Activated naive CD4-positive, alpha-beta T cell treated with anti-CD3 and anti-CD28 coated beads for 36 hours (primary cell): ENCODE data around the gene MARS1. TPM values are rescaled to one million over a fixed set of nuclear protein-coding genes. Genes with fewer than 3 reads are reported as not detected.
A peak's percentile ranks its signal among the peaks of the same experiment; 100 is the strongest.

Source experiments
- CTCF ChIA-PET: fragments of 350-600 bp; sonication (Branson Sonifier 250); formaldehyde crosslinking; loops from one replicate; lab custom pipeline; 2021; ENCODE audit warnings: antibody characterized with exemption; lab: Charles Lee
- DNase-seq: peaks from one replicate; pipeline ENCODE4 v3.0.0-alpha.2; 2020
- H3K27ac Mint-ChIP-seq: one replicate; pipeline ENCODE4 v1.8.0; 2021; ENCODE audit warnings: mild to moderate bottlenecking, mixed read lengths
- H3K27me3 Mint-ChIP-seq: one replicate; pipeline ENCODE4 v1.8.0; 2021; ENCODE audit warnings: low read depth, mixed read lengths
- H3K36me3 Mint-ChIP-seq: one replicate; pipeline ENCODE4 v1.8.0; 2021; ENCODE audit warnings: low read depth, mixed read lengths
- H3K4me1 Mint-ChIP-seq: one replicate; pipeline ENCODE4 v1.8.0; 2021; ENCODE audit warnings: low read depth, mixed read lengths
- H3K4me3 Mint-ChIP-seq: one replicate; pipeline ENCODE4 v1.8.0; 2021; ENCODE audit warnings: mild to moderate bottlenecking, moderate library complexity, mixed read lengths
- H3K9me3 Mint-ChIP-seq: one replicate; pipeline ENCODE4 v1.8.0; 2021; ENCODE audit warnings: mixed read lengths
- intact Hi-C: fragments of 100-400 bp; cut with micrococcal nuclease; formaldehyde crosslinking; loops from one replicate; pipeline ENCODE4 v1.15.1; 2023
- total RNA-seq, 2 experiments: library from RNA; stranded (reverse); gene quantifications; one replicate each; pipeline ENCODE4 v1.2.3, GENCODE V29; 2021

Gene MARS1
- total RNA-seq, 2 experiments from 2014 or later, result 481 to 489 TPM

- Mint-ChIP-seq H3K27me3 (no peaks in the 10 kb centered on the region), H3K4me1 (peaks cover 46% of the 10 kb centered on the region)
- intact Hi-C loops, result no loop called here
Measured at GRCh38 chr12:57474430-57474829, 13.4 kb upstream of the MARS1 start.

GRCh38 chr12:57474862-57475261 is 13.0 kb upstream of the MARS1 start:
- no peaks in the 10 kb centered on the region for H3K9me3 Mint-ChIP-seq
- H3K4me1 Mint-ChIP-seq, result peaks cover 50% of the 10 kb centered on the region
- CTCF ChIA-PET, result interaction anchor here (0.6 to 10.2 kb wide), 6 partner anchors 13 to 68 kb away, joined by 3 to 207 read pairs (median 4); partner anchors contain the start of gene GLI1
- no peak for DNase-seq
- H3K27me3 Mint-ChIP-seq, result no peaks in the 10 kb centered on the region
- intact Hi-C loops, result loop anchor here (5.0 kb wide), 2 partner anchors 388 to 838 kb away; partner anchors contain the start of gene NAB2
- H3K4me3 Mint-ChIP-seq, result peak overlapping the region; percentile 43
- peak overlapping the region; percentile 54 for H3K27ac Mint-ChIP-seq
- peaks cover 39% of the 10 kb centered on the region for H3K36me3 Mint-ChIP-seq

More at GRCh38 chr12:57474430-57474829, 13.4 kb upstream of the MARS1 start:
- Mint-ChIP-seq H3K36me3 (peaks cover 35% of the 10 kb centered on the region), H3K27ac (no peak overlapping the region), H3K9me3 (no peaks in the 10 kb centered on the region), H3K4me3 (peak overlapping the region; percentile 43)
- no peak for DNase-seq
- CTCF ChIA-PET, result interaction anchor here (0.9 to 10.2 kb wide), 3 partner anchors 12 to 58 kb away, joined by 3 to 207 read pairs (median 5); partner anchors contain the start of gene GLI1

- Mint-ChIP-seq H3K9me3 (no peaks in the 10 kb centered on the region), H3K27me3 (no peaks in the 10 kb centered on the region), H3K4me3 (peak overlapping the region; percentile 84), H3K27ac (peak overlapping the region; percentile 99), H3K36me3 (peaks cover 40% of the 10 kb centered on the region), H3K4me1 (peaks cover 57% of the 10 kb centered on the region)
- CTCF ChIA-PET, result interaction anchor here (0.6 to 10.2 kb wide), 12 partner anchors 13 to 300 kb away, joined by 3 to 207 read pairs (median 4); partner anchors contain the start of gene GLI1
- no peak for DNase-seq
- intact Hi-C loops, result loop anchor here (1.0 to 5.0 kb wide), 3 partner anchors 13 to 838 kb away; partner anchors contain the start of gene NAB2
Measured at GRCh38 chr12:57475271-57476161, 12.4 kb upstream of the MARS1 start.

GRCh38 chr12:57476162-57476992 is 11.5 kb upstream of the MARS1 start:
- CTCF ChIA-PET, result interaction anchor here (1.2 to 10.2 kb wide), 13 partner anchors 10 to 301 kb away, joined by 3 to 207 read pairs (median 4); partner anchors contain the start of gene GLI1
- H3K4me1 Mint-ChIP-seq, result peaks cover 65% of the 10 kb centered on the region

GRCh38 chr12:57476993-57477709 is 10.7 kb upstream of the MARS1 start:
- Mint-ChIP-seq H3K27me3 (no peaks in the 10 kb centered on the region), H3K4me1 (peaks cover 67% of the 10 kb centered on the region), H3K27ac (peak overlapping the region; percentile 99), H3K9me3 (no peaks in the 10 kb centered on the region), H3K36me3 (peaks cover 49% of the 10 kb centered on the region), H3K4me3 (peak overlapping the region; percentile 84)
- no peak for DNase-seq
- CTCF ChIA-PET, result interaction anchor here (1.2 to 10.2 kb wide), 11 partner anchors 9 to 302 kb away, joined by 3 to 207 read pairs (median 5); partner anchors contain the start of gene GLI1
- intact Hi-C loops, result loop anchor here (1.0 to 5.0 kb wide), 3 partner anchors 15 to 840 kb away; partner anchors contain the start of gene NAB2

More at GRCh38 chr12:57476162-57476992, 11.5 kb upstream of the MARS1 start:
- Mint-ChIP-seq H3K9me3 (no peaks in the 10 kb centered on the region), H3K27me3 (no peaks in the 10 kb centered on the region), H3K4me3 (peak overlapping the region; percentile 84), H3K36me3 (peaks cover 44% of the 10 kb centered on the region), H3K27ac (peak overlapping the region; percentile 99)
- peak; percentile 94 for DNase-seq
- intact Hi-C loops, result loop anchor here (1.0 to 5.0 kb wide), 3 partner anchors 14 to 839 kb away; partner anchors contain the start of gene NAB2

GRCh38 chr12:57477710-57478681 is 9.9 kb upstream of the MARS1 start:
- peaks cover 64% of the 10 kb centered on the region for H3K4me1 Mint-ChIP-seq
- H3K36me3 Mint-ChIP-seq, result peaks cover 49% of the 10 kb centered on the region
- peak; percentile 81 for DNase-seq
- peak overlapping the region; percentile 84 for H3K4me3 Mint-ChIP-seq
- H3K9me3 Mint-ChIP-seq, result no peaks in the 10 kb centered on the region
- intact Hi-C loops, result loop anchor here (1.0 to 5.0 kb wide), 14 partner anchors 9 to 841 kb away; partner anchors contain the start of genes DDIT3, GLI1, NAB2 and OS9
- CTCF ChIA-PET, result interaction anchor here (1.3 to 10.2 kb wide), 8 partner anchors 8 to 303 kb away, joined by 3 to 207 read pairs (median 6); partner anchors contain the start of gene GLI1
- H3K27ac Mint-ChIP-seq, result peak overlapping the region; percentile 99
- no peaks in the 10 kb centered on the region for H3K27me3 Mint-ChIP-seq

- Mint-ChIP-seq H3K4me1 (peaks cover 64% of the 10 kb centered on the region), H3K27me3 (no peaks in the 10 kb centered on the region), H3K36me3 (peaks cover 53% of the 10 kb centered on the region), H3K27ac (peak overlapping the region; percentile 99), H3K9me3 (no peaks in the 10 kb centered on the region), H3K4me3 (peak overlapping the region; percentile 84)
- intact Hi-C loops, result loop anchor here (1.0 to 5.0 kb wide), 6 partner anchors 68 to 842 kb away; partner anchors contain the start of genes DCTN2, NAB2 and TSPAN31
- CTCF ChIA-PET, result interaction anchor here (1.3 to 10.2 kb wide), 2 partner anchors 17 to 162 kb away, joined by 4 to 207 read pairs; partner anchors contain the start of gene GLI1
- DNase-seq, result no peak
Measured at GRCh38 chr12:57479043-57479375, 8.9 kb upstream of the MARS1 start.

GRCh38 chr12:57479376-57480115 is 8.3 kb upstream of the MARS1 start, which contains the start of gene ARHGAP9:
TSS of gene ARHGAP9 (minus strand) at chr12:57479866. CDS start at chr12:57479406, 460 bp downstream.
- peak within 1 kb of the TSS; percentile 99 for H3K27ac Mint-ChIP-seq
- peaks cover 48% of the 10 kb centered on the region for H3K36me3 Mint-ChIP-seq
- intact Hi-C loops, result loop anchor here (1.0 to 5.0 kb wide), 6 partner anchors 68 to 842 kb away; partner anchors contain the start of genes DCTN2, NAB2 and TSPAN31
- peak within 1 kb of the TSS; percentile 84 for H3K4me3 Mint-ChIP-seq
- CTCF ChIA-PET, result interaction anchor here (0.9 to 10.2 kb wide), 4 partner anchors 11 to 250 kb away, joined by 3 to 207 read pairs (median 4); partner anchors contain the start of genes GLI1 and SHMT2
- DNase-seq, result peak; percentile 74
- H3K27me3 Mint-ChIP-seq, result no peaks in the 10 kb centered on the region
- no peaks in the 10 kb centered on the region for H3K9me3 Mint-ChIP-seq
- peaks cover 59% of the 10 kb centered on the region for H3K4me1 Mint-ChIP-seq

GRCh38 chr12:57481671-57482070 is 6.2 kb upstream of the MARS1 start:
- no peaks in the 10 kb centered on the region for H3K27me3 Mint-ChIP-seq
- H3K36me3 Mint-ChIP-seq, result peaks cover 40% of the 10 kb centered on the region
- H3K4me1 Mint-ChIP-seq, result peaks cover 48% of the 10 kb centered on the region
- no peaks in the 10 kb centered on the region for H3K9me3 Mint-ChIP-seq
- H3K27ac Mint-ChIP-seq, result peak overlapping the region; percentile 99
- CTCF ChIA-PET, result interaction anchor here (10.2 kb wide), 1 partner anchor 20 kb away, joined by 207 read pairs; the partner anchor contains the start of gene GLI1
- intact Hi-C loops, result no loop called here
- H3K4me3 Mint-ChIP-seq, result no peak overlapping the region
- no peak for DNase-seq
